ENCODE measurements around the gene ANP32B. TPM values are rescaled to one million over a fixed set of nuclear protein-coding genes. Genes with fewer than 3 reads are reported as not detected.

ANP32B gene
- total and polyA plus RNA-seq, 2 experiments from 2014 or later, result 13.1 to 114 TPM

DNA sequence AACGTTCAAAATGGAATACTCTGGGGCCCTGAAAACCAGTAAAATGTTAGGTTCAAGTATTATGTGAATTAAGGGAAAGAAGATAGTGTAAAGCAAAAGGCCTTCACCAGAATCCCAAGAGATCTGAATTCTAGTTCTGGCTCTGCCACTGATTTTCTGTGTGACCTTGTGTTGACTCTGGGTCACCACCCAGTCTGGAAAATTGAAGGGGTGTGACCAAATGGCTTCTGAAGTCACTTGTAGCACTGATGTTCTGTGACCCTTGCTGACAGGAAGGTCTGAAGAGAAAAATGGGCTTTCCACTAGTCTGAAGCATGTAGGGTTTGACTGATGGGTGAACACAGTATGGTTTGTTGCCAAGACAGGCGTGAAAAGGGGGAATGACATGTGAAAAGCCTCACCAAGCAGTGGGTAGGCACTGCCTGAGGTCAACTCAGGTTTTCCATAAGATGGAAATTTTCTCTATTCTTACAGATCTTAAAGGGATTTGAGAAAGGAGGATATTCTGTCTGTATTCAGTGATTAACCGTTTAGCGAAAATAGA lies 33.1 kb downstream of the ANP32B start:
- peaks cover 59% of the 10 kb centered on the region for H3K36me3 Mint-ChIP-seq (ENCODE audit: low read depth)
- H3K4me3 Mint-ChIP-seq, result no peak overlapping the region
- H3K27me3 Mint-ChIP-seq (ENCODE audit: insufficient read depth, low read depth, poor library complexity), result no peaks in the 10 kb centered on the region

More for the DNA sequence above, 33.1 kb downstream of the ANP32B start:
- ATAC-seq (no peak), DNase-seq (ENCODE audit: low spot score) (no peak)
- no peaks in the 10 kb centered on the region for H3K4me1 Mint-ChIP-seq
- no peak overlapping the region for H3K4me3 ChIP-seq
- no peaks in the 10 kb centered on the region for H3K4me1 ChIP-seq (ENCODE audit: insufficient read depth)
- H2AFZ ChIP-seq, result no peak overlapping the region
- H3K9me2 ChIP-seq (ENCODE audit: insufficient read depth), result no peaks in the 10 kb centered on the region
- H3K27ac ChIP-seq (ENCODE audit: low read depth), result no peak overlapping the region
- no peaks in the 10 kb centered on the region for H3K79me2 ChIP-seq (replicated peaks; ENCODE audit: insufficient read depth)
- H4K20me1 ChIP-seq (replicated peaks; ENCODE audit: insufficient read depth), result peaks cover 13% of the 10 kb centered on the region; the same call in 1 of the 2 replicates
- H3K27ac Mint-ChIP-seq, result no peak overlapping the region
- no peak overlapping the region for H3K4me2 ChIP-seq
- H3K36me3 ChIP-seq (ENCODE audit: insufficient read depth), result peaks cover 38% of the 10 kb centered on the region
- H3F3A ChIP-seq (replicated peaks; ENCODE audit: low read depth), result no peaks in the 10 kb centered on the region
- no peaks in the 10 kb centered on the region for H3K27me3 ChIP-seq (ENCODE audit: insufficient read depth)
- H3K9me3 Mint-ChIP-seq, result no peaks in the 10 kb centered on the region
- TF ChIP-seq, protein P1, sequence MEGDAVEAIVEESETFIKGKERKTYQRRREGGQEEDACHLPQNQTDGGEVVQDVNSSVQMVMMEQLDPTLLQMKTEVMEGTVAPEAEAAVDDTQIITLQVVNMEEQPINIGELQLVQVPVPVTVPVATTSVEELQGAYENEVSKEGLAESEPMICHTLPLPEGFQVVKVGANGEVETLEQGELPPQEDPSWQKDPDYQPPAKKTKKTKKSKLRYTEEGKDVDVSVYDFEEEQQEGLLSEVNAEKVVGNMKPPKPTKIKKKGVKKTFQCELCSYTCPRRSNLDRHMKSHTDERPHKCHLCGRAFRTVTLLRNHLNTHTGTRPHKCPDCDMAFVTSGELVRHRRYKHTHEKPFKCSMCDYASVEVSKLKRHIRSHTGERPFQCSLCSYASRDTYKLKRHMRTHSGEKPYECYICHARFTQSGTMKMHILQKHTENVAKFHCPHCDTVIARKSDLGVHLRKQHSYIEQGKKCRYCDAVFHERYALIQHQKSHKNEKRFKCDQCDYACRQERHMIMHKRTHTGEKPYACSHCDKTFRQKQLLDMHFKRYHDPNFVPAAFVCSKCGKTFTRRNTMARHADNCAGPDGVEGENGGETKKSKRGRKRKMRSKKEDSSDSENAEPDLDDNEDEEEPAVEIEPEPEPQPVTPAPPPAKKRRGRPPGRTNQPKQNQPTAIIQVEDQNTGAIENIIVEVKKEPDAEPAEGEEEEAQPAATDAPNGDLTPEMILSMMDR (conservative IDR thresholded peaks at IDR 0.05; ENCODE audit: low read depth in 2 of 2), result no peak
- TF ChIP-seq REST (IDR thresholded peaks at IDR 0.05; ENCODE audit: unreplicated experiment) (no peak), STAT1 (IDR thresholded peaks at IDR 0.05; ENCODE audit: unreplicated experiment) (no peak), EZH2 (IDR thresholded peaks at IDR 0.05; ENCODE audit: low read depth, unreplicated experiment) (no peak), ZNF462 (CRISPR knock-in tag; IDR thresholded peaks at IDR 0.05) (no peak), POLR2AphosphoS5 (IDR thresholded peaks at IDR 0.05; ENCODE audit: low read depth) (no peak), JUNB (IDR thresholded peaks at IDR 0.05; ENCODE audit: unreplicated experiment) (no peak)

Data from GM23338 (cell line).